HEK293 (cell line): ENCODE measurements around the gene MYH3.

ENCODE experiments used
- CTCF ChIA-PET: fragments of 350-600 bp; formaldehyde crosslinking; extraction: SDS; loops from one replicate; lab custom pipeline; 2021; ENCODE audit warnings: antibody characterized with exemption; lab: Yijun Ruan, JAX
- POLR2A ChIA-PET: fragments of 300-600 bp; formaldehyde crosslinking; extraction: SDS; loops from one replicate; lab custom pipeline; 2020; ENCODE audit warnings: antibody characterized with exemption, inconsistent platforms; lab: Yijun Ruan, JAX
- H3K27ac ChIP-seq: fragments of 200-500 bp; sonication (Bioruptor generic); 2 replicates; pipeline ENCODE4 v1.5.1; 2014; ENCODE audit warnings: low read depth, low read length, control low read depth, inconsistent platforms; ENCODE audit errors: extremely low read depth
- H3K36me3 ChIP-seq, 2 experiments: fragments of 200-500 bp in 1 of 2; sonication (Bioruptor generic) in 1 of 2; 1 replicate in 1 of 2; 2 replicates in 1 of 2; pipeline ENCODE4 v1.5.1; 2014 to 2017; ENCODE audit warnings: inconsistent platforms in 2 of 2, low read length in 2 of 2; ENCODE audit not compliant: control insufficient read depth in 2 of 2, insufficient read depth in 1 of 2
- H3K4me1 ChIP-seq: fragments of 200-500 bp; sonication (Bioruptor generic); 2 replicates; pipeline ENCODE4 v1.5.1; 2014; ENCODE audit warnings: mild to moderate bottlenecking, low read length, inconsistent platforms; ENCODE audit not compliant: control insufficient read depth, insufficient read depth
- H3K4me3 ChIP-seq: 2 replicates; pipeline ENCODE4 v1.5.1; 2011; ENCODE audit warnings: low read depth, mild to moderate bottlenecking, control low read depth, low read length, moderate library complexity
- H3K9me3 ChIP-seq: fragments of 200-500 bp; sonication (Bioruptor generic); 2 replicates; pipeline ENCODE4 v1.5.1; 2014; ENCODE audit warnings: low read depth, low read length, inconsistent platforms; ENCODE audit not compliant: control insufficient read depth, insufficient read depth
- GLI2 ChIP-seq: fragments of 450-650 bp; formaldehyde crosslinking; IDR thresholded peaks from 2 replicates; pipeline ENCODE4; 2017; ENCODE audit warnings: missing biosample characterization, missing genetic modification characterization, low read depth, borderline replicate concordance
- GLIS1 ChIP-seq: fragments of 450-650 bp; formaldehyde crosslinking; IDR thresholded peaks from 2 replicates; pipeline ENCODE4 v1.5.1; 2016; ENCODE audit warnings: missing biosample characterization, missing genetic modification characterization
- KLF1 ChIP-seq: fragments of 450-650 bp; formaldehyde crosslinking; IDR thresholded peaks from 2 replicates; pipeline ENCODE4 v1.5.1; 2016; ENCODE audit warnings: missing biosample characterization, missing genetic modification characterization
- KLF16 ChIP-seq: fragments of 450-650 bp; formaldehyde crosslinking; IDR thresholded peaks from 2 replicates; pipeline ENCODE4 v1.5.1; 2017; ENCODE audit warnings: missing biosample characterization, missing genetic modification characterization
- MEIS1 ChIP-seq: sonication (generic); formaldehyde crosslinking; IDR thresholded peaks from 2 replicates; pipeline ENCODE4 v1.8.1; 2022; ENCODE audit warnings: missing genetic modification reagents, mild to moderate bottlenecking, borderline replicate concordance
- MYNN ChIP-seq: fragments of 450-650 bp; formaldehyde crosslinking; IDR thresholded peaks from 2 replicates; pipeline ENCODE4 v1.5.1; 2016; ENCODE audit warnings: missing biosample characterization, missing genetic modification characterization, borderline replicate concordance
- SALL2 ChIP-seq: fragments of 450-650 bp; formaldehyde crosslinking; IDR thresholded peaks from 2 replicates; pipeline ENCODE4 v1.5.0; 2017; ENCODE audit warnings: missing biosample characterization, mild to moderate bottlenecking, missing genetic modification characterization, borderline replicate concordance
- ZBTB17 ChIP-seq: fragments of 450-650 bp; formaldehyde crosslinking; IDR thresholded peaks from 2 replicates; pipeline ENCODE4 v1.5.1; 2016; ENCODE audit warnings: missing biosample characterization, missing genetic modification characterization
- ZNF133 ChIP-seq: fragments of 450-650 bp; formaldehyde crosslinking; IDR thresholded peaks from 2 replicates; pipeline ENCODE4 v1.5.1; 2016; ENCODE audit warnings: missing biosample characterization, missing genetic modification characterization
- ZNF214 ChIP-seq: fragments of 450-650 bp; formaldehyde crosslinking; IDR thresholded peaks from 2 replicates; pipeline ENCODE4 v1.5.1; 2017; ENCODE audit warnings: missing biosample characterization, mild to moderate bottlenecking, missing genetic modification characterization, borderline replicate concordance
- ZNF223 ChIP-seq: fragments of 450-650 bp; formaldehyde crosslinking; IDR thresholded peaks from 2 replicates; pipeline ENCODE4 v1.5.1; 2016; ENCODE audit warnings: missing biosample characterization, missing genetic modification characterization
- ZNF239 ChIP-seq: fragments of 450-650 bp; formaldehyde crosslinking; IDR thresholded peaks from 2 replicates; pipeline ENCODE4 v1.5.1; 2016; ENCODE audit warnings: missing biosample characterization, missing genetic modification characterization
- ZNF335 ChIP-seq: fragments of 450-650 bp; formaldehyde crosslinking; conservative IDR thresholded peaks from 2 replicates; pipeline ENCODE4 v1.5.1; 2016; ENCODE audit warnings: missing biosample characterization, missing genetic modification characterization
- ZNF366 ChIP-seq: fragments of 450-650 bp; formaldehyde crosslinking; conservative IDR thresholded peaks from 2 replicates; pipeline ENCODE4 v1.5.1; 2016; ENCODE audit warnings: missing biosample characterization, missing genetic modification characterization
- ZNF514 ChIP-seq: fragments of 450-650 bp; formaldehyde crosslinking; IDR thresholded peaks from 2 replicates; pipeline ENCODE4 v1.5.1; 2016; ENCODE audit warnings: missing biosample characterization, missing genetic modification characterization
- ZNF561 ChIP-seq: fragments of 450-650 bp; IDR thresholded peaks from 2 replicates; pipeline ENCODE4 v1.5.1; 2018; ENCODE audit warnings: missing biosample characterization, missing genetic modification characterization, borderline replicate concordance
- ZSCAN23 ChIP-seq: fragments of 450-650 bp; formaldehyde crosslinking; IDR thresholded peaks from 2 replicates; pipeline ENCODE4 v1.5.1; 2016; ENCODE audit warnings: missing biosample characterization, missing genetic modification characterization
- ZSCAN30 ChIP-seq: fragments of 450-650 bp; IDR thresholded peaks from 2 replicates; pipeline ENCODE4 v1.5.1; 2018; ENCODE audit warnings: missing biosample characterization, mild to moderate bottlenecking, missing genetic modification characterization, moderate library complexity
- TF ChIP-seq, protein P1 (sequence below): fragments of 450-650 bp; formaldehyde crosslinking; IDR thresholded peaks from 2 replicates; pipeline ENCODE4 v1.5.1; 2017; ENCODE audit warnings: missing biosample characterization, missing genetic modification characterization
- TF ChIP-seq, protein P2 (sequence below): fragments of 450-650 bp; formaldehyde crosslinking; IDR thresholded peaks from 2 replicates; pipeline ENCODE4 v1.5.1; 2016; ENCODE audit warnings: missing biosample characterization, missing genetic modification characterization
- TF ChIP-seq, protein P3 (sequence below): sonication (generic); formaldehyde crosslinking; IDR thresholded peaks from 2 replicates; pipeline ENCODE4 v1.8.1; 2022; ENCODE audit warnings: mild to moderate bottlenecking, moderate library complexity, missing genetic modification reagents
- TF ChIP-seq, protein P4 (sequence below): fragments of 450-650 bp; formaldehyde crosslinking; IDR thresholded peaks from 2 replicates; pipeline ENCODE4 v1.5.1; 2016; ENCODE audit warnings: missing biosample characterization, missing genetic modification characterization
- TF ChIP-seq, protein P5 (sequence below): fragments of 450-650 bp; formaldehyde crosslinking; IDR thresholded peaks from 2 replicates; pipeline ENCODE4 v1.5.1; 2016; ENCODE audit warnings: missing biosample characterization, missing genetic modification characterization
- TF ChIP-seq, protein P6 (sequence below): fragments of 450-650 bp; formaldehyde crosslinking; IDR thresholded peaks from 2 replicates; pipeline ENCODE4 v1.5.1; 2017; ENCODE audit warnings: missing biosample characterization, mild to moderate bottlenecking, missing genetic modification characterization, moderate library complexity

The MYH3 gene

DNA sequence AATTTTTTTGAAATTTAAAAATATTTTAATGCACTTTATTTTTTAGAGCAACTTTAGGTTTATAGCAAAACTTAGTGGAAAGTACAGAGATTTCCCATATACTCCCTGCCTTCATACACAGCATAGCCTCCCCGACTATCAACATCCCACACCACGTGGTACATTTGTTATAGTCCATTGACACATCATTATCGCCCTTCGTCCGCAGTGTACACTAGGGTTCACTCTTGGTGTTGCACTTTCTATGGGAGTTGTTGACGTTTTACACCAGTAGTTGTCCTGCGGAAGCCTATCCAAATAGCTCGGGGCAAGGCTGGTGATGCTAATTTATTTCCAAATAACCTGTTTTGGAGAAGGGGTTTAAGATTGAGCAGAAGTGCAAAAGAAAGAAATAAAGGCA is 52.6 kb downstream of the MYH3 start:
- Histone ChIP-seq H3K9me3 (no peaks in the 10 kb centered on the region), H3K27ac (no peak overlapping the region), H3K4me1 (no peaks in the 10 kb centered on the region), H3K36me3 (no peaks in the 10 kb centered on the region), H3K4me3 (no peak overlapping the region)
- TF ChIP-seq ZNF239 (tag by site-specific recombination) (no peak), SALL2 (tag by site-specific recombination) (no peak), KLF1 (tag by site-specific recombination) (no peak), ZNF335 (tag by site-specific recombination) (no peak), ZNF133 (tag by site-specific recombination) (no peak), MYNN (tag by site-specific recombination) (no peak), ZNF514 (no peak), MEIS1 (no peak), ZNF366 (tag by site-specific recombination) (no peak)
- TF ChIP-seq, protein P1, sequence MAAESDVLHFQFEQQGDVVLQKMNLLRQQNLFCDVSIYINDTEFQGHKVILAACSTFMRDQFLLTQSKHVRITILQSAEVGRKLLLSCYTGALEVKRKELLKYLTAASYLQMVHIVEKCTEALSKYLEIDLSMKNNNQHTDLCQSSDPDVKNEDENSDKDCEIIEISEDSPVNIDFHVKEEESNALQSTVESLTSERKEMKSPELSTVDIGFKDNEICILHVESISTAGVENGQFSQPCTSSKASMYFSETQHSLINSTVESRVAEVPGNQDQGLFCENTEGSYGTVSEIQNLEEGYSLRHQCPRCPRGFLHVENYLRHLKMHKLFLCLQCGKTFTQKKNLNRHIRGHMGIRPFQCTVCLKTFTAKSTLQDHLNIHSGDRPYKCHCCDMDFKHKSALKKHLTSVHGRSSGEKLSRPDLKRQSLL (tag by site-specific recombination), result no peak
- TF ChIP-seq, protein P2, sequence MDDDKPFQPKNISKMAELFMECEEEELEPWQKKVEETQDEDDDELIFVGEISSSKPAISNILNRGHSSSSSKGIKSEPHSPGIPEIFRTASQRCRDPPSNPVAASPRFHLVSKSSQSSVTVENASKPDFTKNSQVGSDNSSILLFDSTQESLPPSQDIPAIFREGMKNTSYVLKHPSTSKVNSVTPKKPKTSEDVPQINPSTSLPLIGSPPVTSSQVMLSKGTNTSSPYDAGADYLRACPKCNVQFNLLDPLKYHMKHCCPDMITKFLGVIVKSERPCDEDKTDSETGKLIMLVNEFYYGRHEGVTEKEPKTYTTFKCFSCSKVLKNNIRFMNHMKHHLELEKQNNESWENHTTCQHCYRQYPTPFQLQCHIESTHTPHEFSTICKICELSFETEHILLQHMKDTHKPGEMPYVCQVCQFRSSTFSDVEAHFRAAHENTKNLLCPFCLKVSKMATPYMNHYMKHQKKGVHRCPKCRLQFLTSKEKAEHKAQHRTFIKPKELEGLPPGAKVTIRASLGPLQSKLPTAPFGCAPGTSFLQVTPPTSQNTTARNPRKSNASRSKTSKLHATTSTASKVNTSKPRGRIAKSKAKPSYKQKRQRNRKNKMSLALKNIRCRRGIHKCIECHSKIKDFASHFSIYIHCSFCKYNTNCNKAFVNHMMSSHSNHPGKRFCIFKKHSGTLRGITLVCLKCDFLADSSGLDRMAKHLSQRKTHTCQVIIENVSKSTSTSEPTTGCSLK (tag by site-specific recombination), result no peak
- TF ChIP-seq, protein P3, sequence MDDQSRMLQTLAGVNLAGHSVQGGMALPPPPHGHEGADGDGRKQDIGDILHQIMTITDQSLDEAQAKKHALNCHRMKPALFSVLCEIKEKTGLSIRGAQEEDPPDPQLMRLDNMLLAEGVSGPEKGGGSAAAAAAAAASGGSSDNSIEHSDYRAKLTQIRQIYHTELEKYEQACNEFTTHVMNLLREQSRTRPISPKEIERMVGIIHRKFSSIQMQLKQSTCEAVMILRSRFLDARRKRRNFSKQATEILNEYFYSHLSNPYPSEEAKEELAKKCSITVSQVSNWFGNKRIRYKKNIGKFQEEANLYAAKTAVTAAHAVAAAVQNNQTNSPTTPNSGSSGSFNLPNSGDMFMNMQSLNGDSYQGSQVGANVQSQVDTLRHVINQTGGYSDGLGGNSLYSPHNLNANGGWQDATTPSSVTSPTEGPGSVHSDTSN, result no peak
- TF ChIP-seq, protein P4, sequence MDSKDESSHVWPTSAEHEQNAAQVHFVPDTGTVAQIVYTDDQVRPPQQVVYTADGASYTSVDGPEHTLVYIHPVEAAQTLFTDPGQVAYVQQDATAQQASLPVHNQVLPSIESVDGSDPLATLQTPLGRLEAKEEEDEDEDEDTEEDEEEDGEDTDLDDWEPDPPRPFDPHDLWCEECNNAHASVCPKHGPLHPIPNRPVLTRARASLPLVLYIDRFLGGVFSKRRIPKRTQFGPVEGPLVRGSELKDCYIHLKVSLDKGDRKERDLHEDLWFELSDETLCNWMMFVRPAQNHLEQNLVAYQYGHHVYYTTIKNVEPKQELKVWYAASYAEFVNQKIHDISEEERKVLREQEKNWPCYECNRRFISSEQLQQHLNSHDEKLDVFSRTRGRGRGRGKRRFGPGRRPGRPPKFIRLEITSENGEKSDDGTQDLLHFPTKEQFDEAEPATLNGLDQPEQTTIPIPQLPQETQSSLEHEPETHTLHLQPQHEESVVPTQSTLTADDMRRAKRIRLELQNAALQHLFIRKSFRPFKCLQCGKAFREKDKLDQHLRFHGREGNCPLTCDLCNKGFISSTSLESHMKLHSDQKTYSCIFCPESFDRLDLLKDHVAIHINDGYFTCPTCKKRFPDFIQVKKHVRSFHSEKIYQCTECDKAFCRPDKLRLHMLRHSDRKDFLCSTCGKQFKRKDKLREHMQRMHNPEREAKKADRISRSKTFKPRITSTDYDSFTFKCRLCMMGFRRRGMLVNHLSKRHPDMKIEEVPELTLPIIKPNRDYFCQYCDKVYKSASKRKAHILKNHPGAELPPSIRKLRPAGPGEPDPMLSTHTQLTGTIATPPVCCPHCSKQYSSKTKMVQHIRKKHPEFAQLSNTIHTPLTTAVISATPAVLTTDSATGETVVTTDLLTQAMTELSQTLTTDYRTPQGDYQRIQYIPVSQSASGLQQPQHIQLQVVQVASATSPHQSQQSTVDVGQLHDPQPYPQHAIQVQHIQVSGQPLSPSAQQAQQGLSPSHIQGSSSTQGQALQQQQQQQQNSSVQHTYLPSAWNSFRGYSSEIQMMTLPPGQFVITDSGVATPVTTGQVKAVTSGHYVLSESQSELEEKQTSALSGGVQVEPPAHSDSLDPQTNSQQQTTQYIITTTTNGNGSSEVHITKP (tag by site-specific recombination), result no peak
- CTCF ChIA-PET, result interaction anchor here (1.1 to 1.3 kb wide), 2 partner anchors 10 to 13 kb away, joined by 3 read pairs; no protein-coding TSS in a partner anchor
- POLR2A ChIA-PET, result no interaction called here

DNA sequence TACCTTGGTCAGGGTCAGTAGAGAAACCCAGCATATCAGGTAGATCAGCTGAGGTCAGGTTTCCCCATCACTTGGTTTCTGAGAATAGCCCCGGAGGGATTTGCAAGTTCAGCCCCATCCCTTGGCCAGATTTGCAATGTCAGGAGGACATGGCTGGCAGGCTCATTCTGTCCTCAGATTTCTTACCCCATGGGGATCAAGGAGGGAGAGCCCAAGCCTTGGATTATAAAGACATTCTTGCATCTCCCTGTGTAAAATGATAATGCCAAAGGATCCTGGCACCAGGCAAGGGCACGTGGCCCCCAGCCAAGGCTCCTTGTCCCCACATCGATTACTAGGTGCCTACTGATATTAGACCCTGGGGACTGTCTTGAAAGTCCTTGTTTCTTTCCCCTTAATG is 53.2 kb downstream of the MYH3 start:
- Histone ChIP-seq H3K9me3 (no peaks in the 10 kb centered on the region), H3K27ac (no peak overlapping the region), H3K36me3 (no peaks in the 10 kb centered on the region), H3K4me1 (no peaks in the 10 kb centered on the region), H3K4me3 (no peak overlapping the region)
- ChIA-PET CTCF (interaction anchor here (0.7 to 5.5 kb wide), 3 partner anchors 12 to 277 kb away, joined by 3 to 45 read pairs (median 4); no protein-coding TSS in a partner anchor), POLR2A (no interaction called here)
- no peak for TF ChIP-seq KLF16 (tag by site-specific recombination)
- TF ChIP-seq, protein P5, sequence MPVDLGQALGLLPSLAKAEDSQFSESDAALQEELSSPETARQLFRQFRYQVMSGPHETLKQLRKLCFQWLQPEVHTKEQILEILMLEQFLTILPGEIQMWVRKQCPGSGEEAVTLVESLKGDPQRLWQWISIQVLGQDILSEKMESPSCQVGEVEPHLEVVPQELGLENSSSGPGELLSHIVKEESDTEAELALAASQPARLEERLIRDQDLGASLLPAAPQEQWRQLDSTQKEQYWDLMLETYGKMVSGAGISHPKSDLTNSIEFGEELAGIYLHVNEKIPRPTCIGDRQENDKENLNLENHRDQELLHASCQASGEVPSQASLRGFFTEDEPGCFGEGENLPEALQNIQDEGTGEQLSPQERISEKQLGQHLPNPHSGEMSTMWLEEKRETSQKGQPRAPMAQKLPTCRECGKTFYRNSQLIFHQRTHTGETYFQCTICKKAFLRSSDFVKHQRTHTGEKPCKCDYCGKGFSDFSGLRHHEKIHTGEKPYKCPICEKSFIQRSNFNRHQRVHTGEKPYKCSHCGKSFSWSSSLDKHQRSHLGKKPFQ (tag by site-specific recombination), result no peak
- no peak for TF ChIP-seq GLI2 (tag by site-specific recombination)
- TF ChIP-seq ZSCAN23 (tag by site-specific recombination), result no peak
- no peak for TF ChIP-seq ZBTB17 (tag by site-specific recombination)
- no peak for TF ChIP-seq GLIS1 (tag by site-specific recombination)
- no peak for TF ChIP-seq ZNF223
- TF ChIP-seq, protein P6, sequence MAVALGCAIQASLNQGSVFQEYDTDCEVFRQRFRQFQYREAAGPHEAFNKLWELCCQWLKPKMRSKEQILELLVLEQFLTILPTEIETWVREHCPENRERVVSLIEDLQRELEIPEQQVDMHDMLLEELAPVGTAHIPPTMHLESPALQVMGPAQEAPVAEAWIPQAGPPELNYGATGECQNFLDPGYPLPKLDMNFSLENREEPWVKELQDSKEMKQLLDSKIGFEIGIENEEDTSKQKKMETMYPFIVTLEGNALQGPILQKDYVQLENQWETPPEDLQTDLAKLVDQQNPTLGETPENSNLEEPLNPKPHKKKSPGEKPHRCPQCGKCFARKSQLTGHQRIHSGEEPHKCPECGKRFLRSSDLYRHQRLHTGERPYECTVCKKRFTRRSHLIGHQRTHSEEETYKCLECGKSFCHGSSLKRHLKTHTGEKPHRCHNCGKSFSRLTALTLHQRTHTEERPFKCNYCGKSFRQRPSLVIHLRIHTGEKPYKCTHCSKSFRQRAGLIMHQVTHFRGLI (tag by site-specific recombination), result no peak
- no peak for TF ChIP-seq ZSCAN30 (tag by site-specific recombination)
- TF ChIP-seq ZNF561, result no peak
- TF ChIP-seq ZNF214 (tag by site-specific recombination), result no peak
